Fibroblast of lung (primary cell): ENCODE data around the gene DPYSL4.

ENCODE experiments used
- EZH2 ChIP-seq: IDR thresholded peaks from 2 replicates; pipeline ENCODE4 v1.5.1; 2012; ENCODE audit warnings: low read length, control low read depth, mild to moderate bottlenecking; ENCODE audit errors: missing control alignments
- TF ChIP-seq, protein P1 (sequence below), 2 donors: IDR thresholded peaks in 1 of 2; conservative IDR thresholded peaks in 1 of 2; 1 replicate in 1 of 2; 2 replicates in 1 of 2; pipeline ENCODE4 v1.5.1; 2011 to 2012; ENCODE audit warnings: low read length in 2 of 2, control low read depth in 1 of 2, inconsistent platforms in 1 of 2, low read depth in 1 of 2, mild to moderate bottlenecking in 1 of 2

GRCh38 chr10:132219486-132219885, 32.7 kb downstream of the DPYSL4 start:
- TF ChIP-seq, protein P1, sequence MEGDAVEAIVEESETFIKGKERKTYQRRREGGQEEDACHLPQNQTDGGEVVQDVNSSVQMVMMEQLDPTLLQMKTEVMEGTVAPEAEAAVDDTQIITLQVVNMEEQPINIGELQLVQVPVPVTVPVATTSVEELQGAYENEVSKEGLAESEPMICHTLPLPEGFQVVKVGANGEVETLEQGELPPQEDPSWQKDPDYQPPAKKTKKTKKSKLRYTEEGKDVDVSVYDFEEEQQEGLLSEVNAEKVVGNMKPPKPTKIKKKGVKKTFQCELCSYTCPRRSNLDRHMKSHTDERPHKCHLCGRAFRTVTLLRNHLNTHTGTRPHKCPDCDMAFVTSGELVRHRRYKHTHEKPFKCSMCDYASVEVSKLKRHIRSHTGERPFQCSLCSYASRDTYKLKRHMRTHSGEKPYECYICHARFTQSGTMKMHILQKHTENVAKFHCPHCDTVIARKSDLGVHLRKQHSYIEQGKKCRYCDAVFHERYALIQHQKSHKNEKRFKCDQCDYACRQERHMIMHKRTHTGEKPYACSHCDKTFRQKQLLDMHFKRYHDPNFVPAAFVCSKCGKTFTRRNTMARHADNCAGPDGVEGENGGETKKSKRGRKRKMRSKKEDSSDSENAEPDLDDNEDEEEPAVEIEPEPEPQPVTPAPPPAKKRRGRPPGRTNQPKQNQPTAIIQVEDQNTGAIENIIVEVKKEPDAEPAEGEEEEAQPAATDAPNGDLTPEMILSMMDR (conservative IDR thresholded peaks at IDR 0.05 in 1 of 2, IDR thresholded peaks at IDR 0.05 in 1 of 2; ENCODE audit: low read depth in 1 of 2, low read length in 2 of 2) = no peak
- no peak for TF ChIP-seq EZH2
